Measurements from ENCODE around the gene GHRH. TPM values are rescaled to one million over a fixed set of nuclear protein-coding genes. Genes with fewer than 3 reads are reported as not detected.

The GHRH gene
- total RNA-seq, 1 experiment from 2014 or later, result not detected

DNA sequence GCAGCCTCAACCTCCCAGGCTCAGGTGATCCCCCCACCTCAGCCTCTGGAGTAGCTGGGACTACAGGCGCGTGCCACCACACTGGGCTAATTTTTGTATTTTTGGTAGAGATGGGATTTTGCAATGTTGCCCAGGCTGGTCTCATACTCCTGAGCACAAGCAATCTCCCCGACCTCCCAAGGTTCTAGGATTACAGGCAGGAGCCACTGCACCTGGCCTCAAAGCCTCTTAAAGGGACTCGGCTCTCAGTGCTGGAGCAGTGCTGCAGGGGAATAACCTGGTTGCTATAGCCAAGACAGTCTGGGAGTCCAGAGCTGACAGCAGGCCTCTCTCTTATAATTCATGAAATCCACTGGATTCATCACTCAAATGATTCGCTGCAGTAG is 17.0 kb downstream of the GHRH start:
- no peak overlapping the region for H4K8ac ChIP-seq (replicated peaks; ENCODE audit: insufficient read length, low read depth, low read length)
- H2BK120ac ChIP-seq (ENCODE audit: low read depth, low read length, poor library complexity, severe bottlenecking), result no peak overlapping the region
- no peak overlapping the region for H2AK5ac ChIP-seq (ENCODE audit: insufficient read length, low read length)
- H4K20me1 ChIP-seq (ENCODE audit: control insufficient read depth, insufficient read depth, insufficient read length), result no peaks in the 10 kb centered on the region
- no peak overlapping the region for H3K4me2 ChIP-seq (ENCODE audit: insufficient read depth, insufficient read length, low read length)
- H2BK5ac ChIP-seq (ENCODE audit: insufficient read length, low read length), result no peak overlapping the region
- no peak overlapping the region for H2BK15ac ChIP-seq (ENCODE audit: low read depth, low read length)
- H3K79me1 ChIP-seq (ENCODE audit: insufficient read depth, low read depth, low read length, poor library complexity, severe bottlenecking), result no peaks in the 10 kb centered on the region
- H2BK12ac ChIP-seq (ENCODE audit: insufficient read length, low read depth, low read length), result no peak overlapping the region
- no peak overlapping the region for H3K56ac ChIP-seq (ENCODE audit: insufficient read length, low read depth, low read length)
- H4K5ac ChIP-seq (ENCODE audit: insufficient read length, low read depth, low read length), result no peak overlapping the region
- Mint-ChIP-seq H3K27me3 (ENCODE audit: low read depth) (no peaks in the 10 kb centered on the region), H3K4me1 (peaks cover 28 to 38% of the 10 kb centered on the region in 2 experiments), H3K4me3 (no peak overlapping the region), H3K27ac (peak overlapping the region; percentile 83 to 98 (median 85); a peak in 6 of 7 replicates), H3K36me3 (ENCODE audit: insufficient read depth in 1 of 3, low read depth in 3 of 3) (peaks cover 19 to 59% (median 44%) of the 10 kb centered on the region in 3 experiments), H3K9me3 (no peaks in the 10 kb centered on the region)
- no peak overlapping the region for H2BK20ac ChIP-seq (ENCODE audit: low read depth, low read length, poor library complexity, severe bottlenecking)
- no peak overlapping the region for H3K4ac ChIP-seq (ENCODE audit: low read depth, low read length)
- no peak overlapping the region for H3K27ac ChIP-seq (ENCODE audit: insufficient read length, low read depth, low read length)
- WGBS (ENCODE audit: extremely low coverage, insufficient read length, low lambda C conversion rate), result no CpG with 5 or more reads among the region's 5 CpGs
- no peaks in the 10 kb centered on the region for H3K79me2 ChIP-seq (ENCODE audit: insufficient read depth, low read length)
- H3K9me3 ChIP-seq (ENCODE audit: control insufficient read depth, low read depth, low read length), result no peaks in the 10 kb centered on the region
- H3K23ac ChIP-seq (ENCODE audit: insufficient read length, low read depth, low read length), result no peak overlapping the region
- no peak overlapping the region for H3K14ac ChIP-seq (ENCODE audit: insufficient read depth, low read length)
- no peak for DNase-seq
- H3T11ph ChIP-seq (ENCODE audit: low read length), result no peak overlapping the region
- H3K9ac ChIP-seq (ENCODE audit: extremely low read depth, insufficient read length, low read length), result no peak overlapping the region
- TF ChIP-seq, protein P1, sequence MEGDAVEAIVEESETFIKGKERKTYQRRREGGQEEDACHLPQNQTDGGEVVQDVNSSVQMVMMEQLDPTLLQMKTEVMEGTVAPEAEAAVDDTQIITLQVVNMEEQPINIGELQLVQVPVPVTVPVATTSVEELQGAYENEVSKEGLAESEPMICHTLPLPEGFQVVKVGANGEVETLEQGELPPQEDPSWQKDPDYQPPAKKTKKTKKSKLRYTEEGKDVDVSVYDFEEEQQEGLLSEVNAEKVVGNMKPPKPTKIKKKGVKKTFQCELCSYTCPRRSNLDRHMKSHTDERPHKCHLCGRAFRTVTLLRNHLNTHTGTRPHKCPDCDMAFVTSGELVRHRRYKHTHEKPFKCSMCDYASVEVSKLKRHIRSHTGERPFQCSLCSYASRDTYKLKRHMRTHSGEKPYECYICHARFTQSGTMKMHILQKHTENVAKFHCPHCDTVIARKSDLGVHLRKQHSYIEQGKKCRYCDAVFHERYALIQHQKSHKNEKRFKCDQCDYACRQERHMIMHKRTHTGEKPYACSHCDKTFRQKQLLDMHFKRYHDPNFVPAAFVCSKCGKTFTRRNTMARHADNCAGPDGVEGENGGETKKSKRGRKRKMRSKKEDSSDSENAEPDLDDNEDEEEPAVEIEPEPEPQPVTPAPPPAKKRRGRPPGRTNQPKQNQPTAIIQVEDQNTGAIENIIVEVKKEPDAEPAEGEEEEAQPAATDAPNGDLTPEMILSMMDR (conservative IDR thresholded peaks at IDR 0.05), result no peak
- no peaks in the 10 kb centered on the region for H3K23me2 ChIP-seq (ENCODE audit: insufficient read length, low read depth, low read length, poor library complexity, severe bottlenecking)
- H3K18ac ChIP-seq (ENCODE audit: insufficient read length, low read depth, low read length), result no peak overlapping the region
- H4K91ac ChIP-seq (ENCODE audit: insufficient read length, low read depth, low read length), result no peak overlapping the region
- no peaks in the 10 kb centered on the region for H3K27me3 ChIP-seq (ENCODE audit: insufficient read depth, low read length)
- H2AFZ ChIP-seq (ENCODE audit: low read length), result no peak overlapping the region
- no peaks in the 10 kb centered on the region for H3K4me1 ChIP-seq (ENCODE audit: insufficient read depth, low read length)
